T-helper 9 cell (primary cell): ENCODE data around the gene MIGA2.
A peak's percentile ranks its signal among the peaks of the same experiment; 100 is the strongest.
"Not testable (repeated sequence)": the region's sequence is repeated elsewhere in the genome, so short reads cannot be mapped to it uniquely, and the experiment has no call there.

ENCODE experiments used
- DNase-seq: peaks from one replicate; pipeline ENCODE4 v3.0.0-alpha.2; 2020
- total RNA-seq, 2 donors: gene quantifications; one replicate each; lab custom pipeline; 2026; lab: John Stamatoyannopoulos, UW

The MIGA2 gene
- 68.8 to 94.0 reads per million in 2 donors for total RNA-seq

- peak; percentile 81 for DNase-seq
Observed at GRCh38 chr9:129036241-129036922, at the start of gene MIGA2. Gene MIGA2, plus strand, starts transcription at chr9:129036626. Its CDS starts 3,969 bp downstream, at chr9:129040595.

GRCh38 chr9:128986671-128987070, 49.8 kb upstream of the MIGA2 start:
- no peak for DNase-seq

DNA sequence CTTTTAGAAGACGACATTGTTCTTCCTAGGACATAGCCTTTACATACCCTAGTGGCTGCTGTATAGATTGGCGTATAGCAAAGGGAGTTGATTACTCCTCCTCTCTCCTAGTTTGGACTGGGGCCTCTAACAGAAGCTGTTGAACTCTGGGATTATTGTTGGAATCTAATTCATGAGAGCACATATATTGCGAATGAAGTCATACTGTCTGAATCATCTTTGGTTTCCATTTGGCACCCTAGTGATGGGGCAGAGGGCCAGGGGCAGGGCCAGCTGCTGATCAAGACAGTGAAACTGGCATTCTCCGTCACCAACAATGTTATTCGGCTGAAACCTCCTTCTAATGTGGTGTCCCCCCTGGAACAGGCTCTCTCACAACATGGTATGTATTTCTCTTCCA, 48.6 kb upstream of the MIGA2 start:
- no peak for DNase-seq

GRCh38 chr9:128992995-128993394, 43.4 kb upstream of the MIGA2 start:
- no peak for DNase-seq

DNA sequence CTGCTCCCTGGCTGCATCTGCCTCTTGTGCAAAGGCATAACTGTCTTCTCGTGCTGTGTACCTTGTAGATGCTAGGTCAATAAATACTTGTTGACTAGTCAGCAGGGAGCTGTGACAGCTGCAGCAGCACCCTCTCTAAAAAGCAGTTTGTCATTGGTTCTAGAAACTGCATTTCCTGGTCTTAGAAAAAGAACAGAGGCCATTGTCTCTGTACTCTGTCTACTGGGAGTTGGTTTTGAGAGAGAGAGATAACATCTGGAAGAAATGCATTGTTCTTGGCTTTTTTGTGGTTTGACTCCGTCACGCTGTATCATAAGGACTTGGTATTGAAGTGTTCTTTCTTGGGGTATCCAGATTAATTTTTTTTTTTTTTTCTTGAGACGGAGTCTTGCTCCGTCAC, 40.6 kb upstream of the MIGA2 start:
- no peak for DNase-seq

- no peak for DNase-seq
Observed at GRCh38 chr9:128998462-128998861, 38.0 kb upstream of the MIGA2 start.

GRCh38 chr9:128999581-129000206, 36.7 kb upstream of the MIGA2 start:
- no peak for DNase-seq

DNA sequence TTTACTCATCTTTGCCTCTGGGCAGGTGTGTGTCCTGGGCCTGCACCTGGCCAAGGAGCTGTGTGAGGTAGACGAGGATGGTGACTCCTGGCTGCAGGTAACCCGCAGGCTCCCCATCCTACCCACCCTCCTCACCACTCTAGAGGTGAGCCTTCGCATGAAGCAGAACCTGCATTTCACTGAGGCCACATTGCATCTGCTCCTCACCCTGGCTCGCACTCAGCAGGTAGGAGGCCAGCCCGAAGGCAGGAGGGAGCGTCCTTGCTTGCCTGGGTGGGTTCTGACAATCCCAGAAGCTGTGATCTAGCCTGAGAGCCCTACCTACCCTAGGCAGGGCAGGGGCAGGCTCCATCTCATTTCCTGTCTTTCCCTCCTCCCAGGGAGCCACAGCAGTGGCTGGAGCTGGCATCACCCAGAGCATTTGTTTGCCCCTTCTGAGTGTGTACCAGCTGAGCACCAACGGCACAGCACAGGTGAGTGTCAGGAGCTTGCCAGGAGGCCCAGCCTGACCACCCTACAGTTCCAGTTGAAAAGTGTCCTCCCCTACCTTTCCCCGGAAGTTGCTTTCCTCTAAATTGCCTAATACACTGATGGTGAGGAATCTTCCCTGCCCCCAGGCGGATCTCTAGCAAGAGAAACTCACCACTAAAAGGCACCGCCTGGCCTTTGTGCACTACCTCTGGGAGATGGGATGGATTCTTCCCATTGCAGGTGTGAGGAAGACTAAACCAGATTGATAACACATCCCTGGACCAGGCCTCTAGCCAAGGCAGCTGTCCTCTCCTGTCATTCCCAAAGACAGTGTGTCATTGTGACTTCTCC, 34.7 kb upstream of the MIGA2 start:
- DNase-seq: no peak

DNA sequence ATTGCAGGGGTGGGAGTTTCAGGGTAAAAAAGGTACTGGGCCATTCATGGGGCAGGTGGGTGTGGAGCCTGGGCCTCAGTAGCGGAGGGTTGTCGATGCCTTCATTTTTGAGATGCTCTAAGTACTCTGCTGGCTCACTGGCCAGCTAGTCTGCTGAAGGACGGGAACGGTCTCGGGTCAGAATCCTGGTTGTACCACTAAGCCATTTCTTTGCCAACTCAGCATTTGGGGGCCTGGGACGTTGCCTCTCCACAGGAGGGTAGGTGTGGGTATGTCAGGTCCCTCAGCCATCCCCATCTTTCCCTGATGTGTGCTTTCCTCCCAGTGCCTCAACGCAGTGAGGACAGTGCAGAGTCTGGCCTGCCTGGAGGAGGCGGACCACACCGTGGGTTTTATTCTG, 33.4 kb upstream of the MIGA2 start:
- no peak for DNase-seq

DNA sequence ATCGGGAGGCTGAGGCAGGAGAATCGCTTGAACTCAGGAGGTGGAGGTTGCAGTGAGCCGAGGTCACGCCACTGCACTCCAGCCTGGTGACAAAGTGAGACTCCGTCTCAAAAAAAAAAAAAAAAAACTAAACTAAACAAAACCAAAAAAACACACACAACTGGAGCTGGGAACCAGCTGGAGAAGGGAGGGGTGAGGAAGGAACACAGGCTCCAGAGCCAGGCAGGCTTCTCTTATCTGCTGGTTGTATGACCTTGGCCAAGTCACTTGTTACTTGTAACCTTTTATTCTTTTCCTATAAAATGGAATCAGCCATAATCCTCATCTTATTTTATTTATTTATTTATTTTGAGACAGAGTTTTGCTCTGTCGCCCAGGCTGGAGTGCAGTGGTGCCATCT, 32.3 kb upstream of the MIGA2 start:
- not testable (repeated sequence) for DNase-seq

GRCh38 chr9:129005336-129005997, 31.0 kb upstream of the MIGA2 start:
- DNase-seq: no peak

- peak; percentile 18 for DNase-seq
Observed at GRCh38 chr9:129006328-129007034, 29.9 kb upstream of the MIGA2 start.

DNA sequence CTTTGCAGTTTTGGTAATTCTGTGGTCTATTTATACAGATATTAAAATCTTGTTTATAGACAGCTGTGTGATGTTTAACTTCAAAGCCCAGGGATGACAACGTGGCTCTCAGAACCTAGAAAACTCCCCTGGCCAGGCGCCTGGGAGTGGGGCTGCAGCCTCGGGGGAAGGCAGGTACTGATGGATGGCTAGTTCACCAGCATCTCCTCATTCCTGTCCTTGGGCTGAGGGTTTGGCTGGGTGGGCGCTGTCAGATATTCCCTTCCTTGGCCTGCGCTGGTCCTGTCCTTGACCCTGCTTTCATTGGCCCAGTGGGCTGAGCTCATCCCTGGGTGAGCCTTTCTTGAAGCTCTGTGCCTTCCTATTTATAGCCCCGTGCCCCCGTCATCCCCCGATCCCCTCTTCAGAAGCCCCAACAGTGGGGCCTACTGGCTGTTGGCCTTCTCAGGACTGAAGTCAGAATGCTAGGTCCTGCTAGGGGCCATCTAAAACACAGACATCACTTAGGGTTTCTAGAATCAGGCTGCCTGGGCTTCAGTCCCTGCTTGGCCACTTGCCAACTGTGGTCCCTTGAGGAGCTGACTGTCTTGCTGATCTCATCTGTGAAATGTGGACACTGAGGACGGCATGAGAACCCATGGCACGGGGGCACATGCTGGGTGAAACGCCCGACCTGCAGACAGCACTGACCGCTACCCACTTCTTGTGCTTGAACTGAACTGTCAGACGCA, 29.2 kb upstream of the MIGA2 start:
- no peak for DNase-seq

GRCh38 chr9:129007766-129008468, 28.5 kb upstream of the MIGA2 start:
- no peak for DNase-seq

- DNase-seq: no peak
Observed at GRCh38 chr9:129008469-129008965, 27.9 kb upstream of the MIGA2 start.

- DNase-seq: no peak
Observed at GRCh38 chr9:129008986-129009583, 27.3 kb upstream of the MIGA2 start.

GRCh38 chr9:129009584-129010141, 26.8 kb upstream of the MIGA2 start:
- DNase-seq: no peak

DNA sequence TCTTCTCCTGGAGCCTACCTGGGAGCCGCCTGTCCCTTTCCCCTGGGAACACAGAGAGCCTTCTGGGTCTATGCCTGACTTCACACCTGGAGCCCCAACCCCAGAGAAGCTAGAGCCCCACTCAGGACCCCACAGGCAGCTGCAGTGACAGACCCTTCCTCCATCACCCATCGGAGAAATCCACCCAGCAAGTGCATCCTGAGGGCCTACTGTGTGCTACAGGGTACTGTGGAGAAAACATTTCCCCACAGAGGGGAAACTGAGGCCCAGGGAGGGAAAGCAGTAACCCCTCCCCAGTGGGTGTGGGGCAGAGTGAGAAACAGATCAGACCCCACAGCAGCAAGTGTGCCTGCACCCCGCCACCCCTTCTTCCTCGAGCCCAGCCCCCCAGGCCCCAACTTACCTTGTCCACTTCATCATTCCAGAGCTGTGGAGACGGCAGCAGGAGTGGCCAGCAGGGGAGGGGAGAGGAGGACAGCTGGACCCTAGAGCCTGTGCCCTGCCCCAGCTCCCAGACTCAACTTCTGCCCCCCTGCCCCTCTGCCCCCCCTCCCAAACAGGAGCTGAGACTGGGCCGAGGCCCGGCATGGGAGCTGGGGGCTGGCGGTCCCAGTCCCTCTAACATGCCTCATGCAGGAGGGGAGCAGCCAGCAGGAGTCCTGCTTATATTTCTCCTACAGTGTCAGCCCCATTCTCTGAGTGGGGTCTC, 26.0 kb upstream of the MIGA2 start:
- no peak for DNase-seq

DNA sequence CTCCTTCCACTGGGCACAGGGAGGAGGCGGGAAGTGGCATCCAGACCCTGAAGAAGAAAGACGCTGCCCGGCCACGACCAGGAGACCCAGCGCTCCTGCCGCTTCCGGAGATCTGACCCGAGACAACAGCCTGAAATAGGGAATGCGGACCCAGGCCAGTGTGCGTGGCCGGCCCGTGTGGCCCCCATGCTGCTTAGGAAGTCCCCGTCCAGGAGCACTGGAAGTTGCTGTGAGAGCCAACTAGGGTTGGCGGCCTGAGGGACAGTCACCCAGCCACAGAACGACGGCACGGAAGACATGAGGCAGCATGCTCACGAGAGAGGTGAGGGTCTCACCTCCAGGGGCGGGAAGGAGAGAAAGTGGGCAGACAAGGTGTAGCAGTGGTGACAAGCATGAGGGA, 25.3 kb upstream of the MIGA2 start:
- no peak for DNase-seq
